Measurements from ENCODE around the gene FAM200B. TPM values are rescaled to one million over a fixed set of nuclear protein-coding genes. Genes with fewer than 3 reads are reported as not detected.

The FAM200B gene
- total and polyA plus RNA-seq, 7 experiments from 2014 or later: 10.6 to 91.6 (median 35.8) TPM

GRCh38 chr4:15651676-15652075 is 30.0 kb upstream of the FAM200B start:
- peak in 4 of 9 donors; percentile 13 to 31 (median 26) for DNase-seq

GRCh38 chr4:15652191-15652590 is 29.4 kb upstream of the FAM200B start:
- intact Hi-C loops (cut with micrococcal nuclease): loop anchor here in 1 of 2 donors (2.0 to 10.0 kb wide), 7 partner anchors 105 to 727 kb away; partner anchors contain the start of genes CD38 and TAPT1
- no peak for DNase-seq
- Mint-ChIP-seq H3K4me3 (peak overlapping the region; percentile 26 to 99 (median 78)), H3K4me1 (peaks cover 39 to 79% (median 64%) of the 10 kb centered on the region in 7 donors), H3K27me3 (peaks cover 0 to 2% (median 0%) of the 10 kb centered on the region in 5 donors), H3K9me3 (peaks cover 0 to 4% (median 0%) of the 10 kb centered on the region in 11 donors), H3K36me3 (peaks cover 0 to 3% (median 0%) of the 10 kb centered on the region in 5 donors), H3K27ac (peak overlapping the region in 6 of 9 donors; percentile 5 to 98 (median 82))
- POLR2A ChIA-PET: interaction anchor here (1.5 kb wide), 1 partner anchor 649 kb away, joined by 4 read pairs; no protein-coding TSS in a partner anchor
- no peaks in the 10 kb centered on the region for H3K27me3 ChIP-seq (ENCODE audit: control insufficient read depth in 2 of 2, insufficient read depth in 2 of 2, low read length in 2 of 2)
- CTCF ChIA-PET: interaction anchor here (0.6 to 1.1 kb wide), 3 partner anchors 8 to 100 kb away, joined by 3 to 5 read pairs (median 3); no protein-coding TSS in a partner anchor
- H3K4me1 ChIP-seq (ENCODE audit: control insufficient read depth in 2 of 2, insufficient read depth in 2 of 2, low read length in 2 of 2): peaks cover 36 to 52% of the 10 kb centered on the region in 2 donors
- peaks cover 0 to 3% (median 0%) of the 10 kb centered on the region in 3 experiments for H3K36me3 ChIP-seq (ENCODE audit: control insufficient read depth in 2 of 3, insufficient read depth in 3 of 3, low read length in 3 of 3)
- peak overlapping the region; percentile 90 for H3K27ac ChIP-seq (ENCODE audit: low read depth, low read length)
- no peak for ATAC-seq
- no peak overlapping the region for H3K4me3 ChIP-seq (ENCODE audit: low read length)
- H3K9me3 ChIP-seq (ENCODE audit: control insufficient read depth in 2 of 3, low read length in 3 of 3): no peaks in the 10 kb centered on the region

More at GRCh38 chr4:15651676-15652075, 30.0 kb upstream of the FAM200B start:
- Histone ChIP-seq H3K27ac (ENCODE audit: low read depth, low read length) (peak overlapping the region; percentile 47), H3K4me3 (ENCODE audit: low read length) (no peak overlapping the region), H3K9me3 (ENCODE audit: control insufficient read depth in 2 of 3, low read length in 3 of 3) (no peaks in the 10 kb centered on the region), H3K36me3 (ENCODE audit: control insufficient read depth in 2 of 3, insufficient read depth in 3 of 3, low read length in 3 of 3) (peaks cover 0 to 3% (median 0%) of the 10 kb centered on the region in 3 experiments), H3K4me1 (ENCODE audit: control insufficient read depth in 2 of 2, insufficient read depth in 2 of 2, low read length in 2 of 2) (peaks cover 36 to 52% of the 10 kb centered on the region in 2 donors), H3K27me3 (ENCODE audit: control insufficient read depth in 2 of 2, insufficient read depth in 2 of 2, low read length in 2 of 2) (no peaks in the 10 kb centered on the region)
- CTCF ChIA-PET: interaction anchor here (0.6 to 1.1 kb wide), 6 partner anchors 9 to 554 kb away, joined by 3 to 5 read pairs (median 3); no protein-coding TSS in a partner anchor
- intact Hi-C loops (cut with micrococcal nuclease): loop anchor here (2.0 to 10.0 kb wide), 10 partner anchors 104 to 1995 kb away; partner anchors contain the start of genes CD38 (in 1 of the 2) and TAPT1 (in 1 of the 2)
- Mint-ChIP-seq H3K4me3 (peak overlapping the region; percentile 26 to 96 (median 50)), H3K9me3 (peaks cover 0 to 4% (median 0%) of the 10 kb centered on the region in 11 donors), H3K36me3 (peaks cover 0 to 3% (median 0%) of the 10 kb centered on the region in 5 donors), H3K4me1 (peaks cover 39 to 78% (median 67%) of the 10 kb centered on the region in 7 donors), H3K27ac (peak overlapping the region in 7 of 9 donors; percentile 5 to 83 (median 51)), H3K27me3 (peaks cover 0 to 2% (median 0%) of the 10 kb centered on the region in 5 donors)
- POLR2A ChIA-PET: interaction anchor here (1.5 kb wide), 1 partner anchor 649 kb away, joined by 4 read pairs; no protein-coding TSS in a partner anchor
- ATAC-seq: no peak

GRCh38 chr4:15652841-15653240 is 28.8 kb upstream of the FAM200B start:
- Mint-ChIP-seq H3K27ac (peak overlapping the region in 7 of 9 donors; percentile 90 to 98 (median 97)), H3K4me3 (peak overlapping the region; percentile 12 to 100 (median 96)), H3K27me3 (peaks cover 0 to 2% (median 0%) of the 10 kb centered on the region in 5 donors), H3K9me3 (peaks cover 0 to 4% (median 0%) of the 10 kb centered on the region in 11 donors), H3K4me1 (peaks cover 39 to 72% (median 58%) of the 10 kb centered on the region in 7 donors), H3K36me3 (peaks cover 0 to 3% (median 0%) of the 10 kb centered on the region in 5 donors)
- ATAC-seq (no peak), DNase-seq (no peak)
- intact Hi-C loops (cut with micrococcal nuclease): loop anchor here in 1 of 2 donors (2.0 to 10.0 kb wide), 7 partner anchors 106 to 728 kb away; partner anchors contain the start of genes CD38 and TAPT1
- Histone ChIP-seq H3K9me3 (ENCODE audit: control insufficient read depth in 2 of 3, low read length in 3 of 3) (no peaks in the 10 kb centered on the region), H3K36me3 (ENCODE audit: control insufficient read depth in 2 of 3, insufficient read depth in 3 of 3, low read length in 3 of 3) (peaks cover 0 to 3% (median 0%) of the 10 kb centered on the region in 3 experiments), H3K27me3 (ENCODE audit: control insufficient read depth in 2 of 2, insufficient read depth in 2 of 2, low read length in 2 of 2) (no peaks in the 10 kb centered on the region), H3K4me3 (ENCODE audit: low read length) (peak overlapping the region; percentile 67), H3K4me1 (ENCODE audit: control insufficient read depth in 2 of 2, insufficient read depth in 2 of 2, low read length in 2 of 2) (peaks cover 36 to 51% of the 10 kb centered on the region in 2 donors), H3K27ac (ENCODE audit: low read depth, low read length) (peak overlapping the region; percentile 90)
- POLR2A ChIA-PET: interaction anchor here (0.6 to 0.7 kb wide), 2 partner anchors 38 to 568 kb away, joined by 3 to 6 read pairs; no protein-coding TSS in a partner anchor
- CTCF ChIA-PET: no interaction called here

- Mint-ChIP-seq H3K27ac (peak overlapping the region; percentile 90 to 98 (median 96)), H3K4me1 (peaks cover 33 to 69% (median 55%) of the 10 kb centered on the region in 7 donors), H3K9me3 (peaks cover 0 to 4% (median 0%) of the 10 kb centered on the region in 11 donors), H3K27me3 (peaks cover 0 to 2% (median 0%) of the 10 kb centered on the region in 5 donors), H3K36me3 (peaks cover 0 to 6% (median 0%) of the 10 kb centered on the region in 5 donors), H3K4me3 (peak overlapping the region; percentile 93 to 100 (median 97))
- peaks cover 0 to 3% (median 0%) of the 10 kb centered on the region in 3 experiments for H3K36me3 ChIP-seq (ENCODE audit: control insufficient read depth in 2 of 3, insufficient read depth in 3 of 3, low read length in 3 of 3)
- H3K9me3 ChIP-seq (ENCODE audit: control insufficient read depth in 2 of 3, low read length in 3 of 3): no peaks in the 10 kb centered on the region
- peaks cover 36 to 45% of the 10 kb centered on the region in 2 donors for H3K4me1 ChIP-seq (ENCODE audit: control insufficient read depth in 2 of 2, insufficient read depth in 2 of 2, low read length in 2 of 2)
- ATAC-seq: no peak
- H3K27ac ChIP-seq (ENCODE audit: low read depth, low read length): peak overlapping the region; percentile 90
- peak overlapping the region; percentile 67 for H3K4me3 ChIP-seq (ENCODE audit: low read length)
- H3K27me3 ChIP-seq (ENCODE audit: control insufficient read depth in 2 of 2, insufficient read depth in 2 of 2, low read length in 2 of 2): no peaks in the 10 kb centered on the region
- intact Hi-C loops (cut with micrococcal nuclease): loop anchor here in 1 of 2 donors (2.0 to 10.0 kb wide), 7 partner anchors 106 to 729 kb away; partner anchors contain the start of genes CD38 and TAPT1
- CTCF ChIA-PET: interaction anchor here (0.7 to 1.6 kb wide), 2 partner anchors 20 to 196 kb away, joined by 3 to 4 read pairs; no protein-coding TSS in a partner anchor
- POLR2A ChIA-PET: interaction anchor here (0.6 to 4.6 kb wide), 4 partner anchors 29 to 568 kb away, joined by 3 to 44 read pairs (median 4); partner anchors contain the start of gene FAM200B
- no peak for DNase-seq
Observed at GRCh38 chr4:15653420-15653819, 28.2 kb upstream of the FAM200B start.

- H3K36me3 ChIP-seq (ENCODE audit: control insufficient read depth in 2 of 3, insufficient read depth in 3 of 3, low read length in 3 of 3): peaks cover 0 to 3% (median 0%) of the 10 kb centered on the region in 3 experiments
- DNase-seq (peak in 1 of 9 donors; percentile 8), ATAC-seq (no peak)
- H3K9me3 Mint-ChIP-seq: peaks cover 0 to 4% (median 0%) of the 10 kb centered on the region in 11 donors
- peaks cover 0 to 4% (median 0%) of the 10 kb centered on the region in 5 donors for H3K36me3 Mint-ChIP-seq
- ChIA-PET CTCF (interaction anchor here (0.6 to 1.6 kb wide), 3 partner anchors 20 to 197 kb away, joined by 3 to 4 read pairs (median 3); no protein-coding TSS in a partner anchor), POLR2A (interaction anchor here (1.0 to 4.6 kb wide), 6 partner anchors 16 to 651 kb away, joined by 3 to 44 read pairs (median 4); partner anchors contain the start of gene FAM200B)
- peaks cover 29 to 63% (median 49%) of the 10 kb centered on the region in 7 donors for H3K4me1 Mint-ChIP-seq
- H3K4me3 ChIP-seq (ENCODE audit: low read length): peak overlapping the region; percentile 67
- H3K4me1 ChIP-seq (ENCODE audit: control insufficient read depth in 2 of 2, insufficient read depth in 2 of 2, low read length in 2 of 2): peaks cover 36 to 39% of the 10 kb centered on the region in 2 donors
- peak overlapping the region; percentile 93 to 100 (median 97) for H3K4me3 Mint-ChIP-seq
- H3K9me3 ChIP-seq (ENCODE audit: control insufficient read depth in 2 of 3, low read length in 3 of 3): no peaks in the 10 kb centered on the region
- peak overlapping the region; percentile 90 for H3K27ac ChIP-seq (ENCODE audit: low read depth, low read length)
- no peaks in the 10 kb centered on the region for H3K27me3 ChIP-seq (ENCODE audit: control insufficient read depth in 2 of 2, insufficient read depth in 2 of 2, low read length in 2 of 2)
- intact Hi-C loops (cut with micrococcal nuclease): loop anchor here (2.0 to 10.0 kb wide), 7 partner anchors 107 to 729 kb away; partner anchors contain the start of genes CD38 (in 2 of the 2) and TAPT1 (in 1 of the 2)
- H3K27me3 Mint-ChIP-seq: peaks cover 0 to 2% (median 0%) of the 10 kb centered on the region in 5 donors
- peak overlapping the region; percentile 90 to 98 (median 96) for H3K27ac Mint-ChIP-seq
Observed at GRCh38 chr4:15653864-15654592, 27.6 kb upstream of the FAM200B start.
